KMS-11 (cell line): Measurements from ENCODE around the gene FH.
A peak's percentile ranks its signal among the peaks of the same experiment; 100 is the strongest.

ENCODE experiments used
- H2AFZ ChIP-seq: fragments of 200-600 bp; sonication (generic); 2 replicates; pipeline ENCODE4 v1.6.1; 2016; ENCODE audit warnings: antibody characterized with exemption, mixed run types, low read depth
- H3K27ac ChIP-seq: fragments of 200-600 bp; sonication (generic); 2 replicates; pipeline ENCODE4 v1.6.1; 2016; ENCODE audit warnings: mild to moderate bottlenecking, mixed run types
- H3K27me3 ChIP-seq: fragments of 200-600 bp; sonication (generic); 2 replicates; pipeline ENCODE4 v1.6.1; 2017; ENCODE audit warnings: mild to moderate bottlenecking, low read depth, mixed run types, moderate library complexity; ENCODE audit not compliant: insufficient read depth
- H3K36me3 ChIP-seq: fragments of 200-600 bp; sonication (generic); 2 replicates; pipeline ENCODE4 v1.6.1; 2017; ENCODE audit warnings: mild to moderate bottlenecking, mixed run types; ENCODE audit not compliant: insufficient read depth
- H3K4me1 ChIP-seq: fragments of 200-600 bp; sonication (generic); 2 replicates; pipeline ENCODE4 v1.6.1; 2016; ENCODE audit warnings: mild to moderate bottlenecking, low read depth, mixed run types; ENCODE audit not compliant: poor library complexity, severe bottlenecking
- H3K4me2 ChIP-seq: fragments of 200-600 bp; sonication (generic); 2 replicates; pipeline ENCODE4 v1.7.0; 2016; ENCODE audit warnings: mild to moderate bottlenecking, mixed run types
- H3K4me3 ChIP-seq: fragments of 200-600 bp; sonication (generic); IDR thresholded peaks from 2 replicates; pipeline ENCODE4 v1.6.1; 2017; ENCODE audit warnings: low read depth, low read length, mixed read lengths; ENCODE audit not compliant: insufficient read depth
- H3K79me2 ChIP-seq: fragments of 200-600 bp; sonication (generic); 2 replicates; pipeline ENCODE4 v1.6.1; 2016; ENCODE audit warnings: low read depth, mixed run types; ENCODE audit not compliant: insufficient read depth
- H3K9ac ChIP-seq: fragments of 200-600 bp; sonication (generic); 2 replicates; pipeline ENCODE4 v1.6.1; 2016; ENCODE audit warnings: mild to moderate bottlenecking, mixed run types
- H4K20me1 ChIP-seq: fragments of 200-600 bp; sonication (generic); 2 replicates; pipeline ENCODE4 v1.6.1; 2016; ENCODE audit warnings: mild to moderate bottlenecking, mixed run types; ENCODE audit not compliant: insufficient read depth
- TF ChIP-seq, protein P1 (sequence below): fragments of 200-600 bp; sonication (generic); conservative IDR thresholded peaks from 2 replicates; pipeline ENCODE4 v1.6.1; 2017; ENCODE audit warnings: low read depth, mild to moderate bottlenecking, antibody characterized with exemption, low read length, moderate library complexity, mixed read lengths

Gene FH

GRCh38 chr1:241485554-241485992 is 34.0 kb downstream of the FH start:
- H3K36me3 ChIP-seq, result no peaks in the 10 kb centered on the region
- no peak overlapping the region for H3K9ac ChIP-seq
- no peak overlapping the region for H3K4me3 ChIP-seq
- no peak overlapping the region for H3K4me2 ChIP-seq
- TF ChIP-seq, protein P1, sequence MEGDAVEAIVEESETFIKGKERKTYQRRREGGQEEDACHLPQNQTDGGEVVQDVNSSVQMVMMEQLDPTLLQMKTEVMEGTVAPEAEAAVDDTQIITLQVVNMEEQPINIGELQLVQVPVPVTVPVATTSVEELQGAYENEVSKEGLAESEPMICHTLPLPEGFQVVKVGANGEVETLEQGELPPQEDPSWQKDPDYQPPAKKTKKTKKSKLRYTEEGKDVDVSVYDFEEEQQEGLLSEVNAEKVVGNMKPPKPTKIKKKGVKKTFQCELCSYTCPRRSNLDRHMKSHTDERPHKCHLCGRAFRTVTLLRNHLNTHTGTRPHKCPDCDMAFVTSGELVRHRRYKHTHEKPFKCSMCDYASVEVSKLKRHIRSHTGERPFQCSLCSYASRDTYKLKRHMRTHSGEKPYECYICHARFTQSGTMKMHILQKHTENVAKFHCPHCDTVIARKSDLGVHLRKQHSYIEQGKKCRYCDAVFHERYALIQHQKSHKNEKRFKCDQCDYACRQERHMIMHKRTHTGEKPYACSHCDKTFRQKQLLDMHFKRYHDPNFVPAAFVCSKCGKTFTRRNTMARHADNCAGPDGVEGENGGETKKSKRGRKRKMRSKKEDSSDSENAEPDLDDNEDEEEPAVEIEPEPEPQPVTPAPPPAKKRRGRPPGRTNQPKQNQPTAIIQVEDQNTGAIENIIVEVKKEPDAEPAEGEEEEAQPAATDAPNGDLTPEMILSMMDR, result peak; percentile 73
- H3K27ac ChIP-seq, result no peak overlapping the region
- H3K27me3 ChIP-seq, result no peaks in the 10 kb centered on the region
- H3K79me2 ChIP-seq, result no peaks in the 10 kb centered on the region
- no peaks in the 10 kb centered on the region for H4K20me1 ChIP-seq
- no peaks in the 10 kb centered on the region for H3K4me1 ChIP-seq
- no peak overlapping the region for H2AFZ ChIP-seq

GRCh38 chr1:241485145-241485544 is 34.4 kb downstream of the FH start:
- no peak overlapping the region for H3K27ac ChIP-seq
- H3K4me1 ChIP-seq, result no peaks in the 10 kb centered on the region
- TF ChIP-seq, protein P1, result no peak
- H3K9ac ChIP-seq, result no peak overlapping the region
- no peaks in the 10 kb centered on the region for H3K36me3 ChIP-seq
- H3K27me3 ChIP-seq, result no peaks in the 10 kb centered on the region
- no peaks in the 10 kb centered on the region for H3K79me2 ChIP-seq
- no peaks in the 10 kb centered on the region for H4K20me1 ChIP-seq
- H3K4me2 ChIP-seq, result no peak overlapping the region
- no peak overlapping the region for H2AFZ ChIP-seq
- no peak overlapping the region for H3K4me3 ChIP-seq

DNA sequence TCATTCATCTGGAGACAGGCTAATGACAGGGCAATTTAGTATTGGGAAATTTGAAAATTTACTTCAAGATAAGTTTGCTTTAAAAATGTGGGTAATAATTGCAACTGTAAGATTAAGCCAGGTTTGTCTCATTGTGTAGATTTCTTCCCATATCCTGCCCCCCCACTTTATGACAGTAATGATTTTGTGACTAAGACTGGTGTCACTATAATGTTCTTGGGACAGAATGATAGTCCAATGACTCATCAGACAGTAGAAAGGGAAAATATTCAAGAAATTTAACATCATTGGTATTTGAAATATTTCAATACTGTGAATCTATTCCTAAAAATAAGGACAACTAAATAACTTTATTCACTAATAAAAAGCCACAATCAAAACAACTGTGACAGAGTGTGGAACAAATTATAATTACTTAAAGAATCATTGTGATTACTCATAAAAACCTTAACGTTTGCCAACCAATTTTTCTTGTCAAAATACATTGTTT is 36.7 kb downstream of the FH start:
- H2AFZ ChIP-seq, result no peak overlapping the region
- H3K79me2 ChIP-seq, result no peaks in the 10 kb centered on the region
- no peaks in the 10 kb centered on the region for H4K20me1 ChIP-seq
- H3K4me2 ChIP-seq, result no peak overlapping the region
- no peak overlapping the region for H3K27ac ChIP-seq
- H3K36me3 ChIP-seq, result no peaks in the 10 kb centered on the region
- TF ChIP-seq, protein P1, result no peak
- H3K4me3 ChIP-seq, result no peak overlapping the region
- no peak overlapping the region for H3K9ac ChIP-seq
- H3K27me3 ChIP-seq, result no peaks in the 10 kb centered on the region
- no peaks in the 10 kb centered on the region for H3K4me1 ChIP-seq

DNA sequence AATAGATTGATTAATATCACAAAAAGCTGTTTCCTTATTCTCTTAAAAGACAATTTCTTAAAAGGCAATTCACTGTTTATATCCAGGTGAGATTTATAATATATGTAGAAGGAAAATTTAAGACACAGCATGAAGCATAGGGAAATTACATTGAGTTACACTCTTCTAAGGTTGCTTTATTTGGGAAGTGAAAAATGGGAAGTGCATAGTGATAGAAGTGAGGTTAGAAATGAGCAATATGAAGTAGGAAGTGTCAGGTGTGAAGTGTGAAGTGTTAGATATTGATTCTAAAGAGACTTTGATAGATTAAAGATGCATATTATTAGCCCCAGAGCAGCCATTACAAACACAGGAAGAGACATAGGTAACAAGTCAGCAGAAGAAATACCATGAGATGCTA is 40.3 kb downstream of the FH start:
- H3K79me2 ChIP-seq, result no peaks in the 10 kb centered on the region
- no peaks in the 10 kb centered on the region for H3K27me3 ChIP-seq
- H3K4me2 ChIP-seq, result no peak overlapping the region

More for the DNA sequence above, 40.3 kb downstream of the FH start:
- H2AFZ ChIP-seq, result no peak overlapping the region
- no peaks in the 10 kb centered on the region for H3K4me1 ChIP-seq
- no peaks in the 10 kb centered on the region for H3K36me3 ChIP-seq
- H3K27ac ChIP-seq, result no peak overlapping the region
- TF ChIP-seq, protein P1, result no peak
- H3K9ac ChIP-seq, result no peak overlapping the region
- H4K20me1 ChIP-seq, result no peaks in the 10 kb centered on the region
- no peak overlapping the region for H3K4me3 ChIP-seq
